Esophagus squamous epithelium (tissue), 5 donors: ENCODE results near the gene CACNG1. TPM values are rescaled to one million over a fixed set of nuclear protein-coding genes. Genes with fewer than 3 reads are reported as not detected.

ENCODE experiments used
- DNase-seq: peaks from one replicate; lab custom pipeline; 2025; lab: John Stamatoyannopoulos, UW
- H3K27ac ChIP-seq, 4 donors: fragments of 200-600 bp; sonication (generic); one replicate each; pipeline ENCODE4 v1.5.1; 2016 to 2019; ENCODE audit warnings: mild to moderate bottlenecking in 1 of 4
- H3K27me3 ChIP-seq, 4 donors: fragments of 200-600 bp; sonication (generic); 1 replicate in 3 of 4; 2 replicates in 1 of 4; pipeline versions ENCODE4 v1.5.1 to v1.6.0; 2017 to 2021; ENCODE audit warnings: antibody characterized with exemption in 1 of 4
- H3K36me3 ChIP-seq, 3 donors: fragments of 200-600 bp; sonication (generic); one replicate each; pipeline ENCODE4 v1.5.1; 2016 to 2019
- H3K4me1 ChIP-seq, 3 donors: fragments of 200-600 bp; sonication (generic); one replicate each; pipeline ENCODE4 v1.5.1; 2017 to 2019
- H3K4me3 ChIP-seq, 4 donors: fragments of 200-600 bp; sonication (generic); 1 replicate in 3 of 4; 2 replicates in 1 of 4; pipeline ENCODE4 v1.5.1; 2016 to 2019; ENCODE audit warnings: mild to moderate bottlenecking in 2 of 4, moderate library complexity in 1 of 4
- H3K9me3 ChIP-seq, 3 donors: fragments of 200-600 bp; sonication (generic); one replicate each; pipeline ENCODE4 v1.5.1; 2016 to 2019
- CTCF ChIP-seq, 6 experiments: fragments of 450-650 bp in 4 of 6; fragments of 200-600 bp in 2 of 6; sonication (generic) in 2 of 6; IDR thresholded peaks; one replicate each; pipeline ENCODE4 v1.5.1; 2016 to 2019; ENCODE audit warnings: antibody characterized with exemption in 6 of 6, mild to moderate bottlenecking in 4 of 6, moderate library complexity in 4 of 6
- POLR2A ChIP-seq, 4 donors: fragments of 450-650 bp; IDR thresholded peaks; one replicate each; pipeline ENCODE4 v1.6.1; 2017; ENCODE audit warnings: antibody characterized with exemption in 4 of 4, mild to moderate bottlenecking in 4 of 4, moderate library complexity in 3 of 4
- WGBS, 2 donors: methylation state at CpG; one replicate each; pipeline ENCODE4 v1.1.5; 2018; 5-methylcytosine and 5-hydroxymethylcytosine counted together
- intact Hi-C: fragments of 100-400 bp; cut with DNase I; formaldehyde crosslinking; loops from one replicate; pipeline ENCODE4 v1.15.0; 2022
- total RNA-seq, 4 donors: library from RNA; depleted of rRNA; stranded (reverse); fragments of >200 nt; gene quantifications; one replicate each; pipeline ENCODE4 v1.1.0, GENCODE V29; 2016
- donor health status: DM: yes; HTN: yes; CAD: no.

CACNG1 gene
- total RNA-seq, 4 donors from 2014 or later = not detected

- no peak overlapping the region for H3K27ac ChIP-seq
- H3K27me3 ChIP-seq = peaks cover 0 to 25% (median 0%) of the 10 kb centered on the region in 4 donors
- H3K4me1 ChIP-seq = no peaks in the 10 kb centered on the region
- H3K36me3 ChIP-seq = no peaks in the 10 kb centered on the region
- TF ChIP-seq POLR2A (IDR thresholded peaks at IDR 0.05) (no peak), CTCF (IDR thresholded peaks at IDR 0.05) (no peak)
- H3K9me3 ChIP-seq = no peaks in the 10 kb centered on the region
- intact Hi-C loops = no loop called here
- WGBS, 2 donors = 80% methylated on average over 3 of the region's 17 CpGs; no CpG with 5 or more reads in 1 of the 2 donors
- H3K4me3 ChIP-seq = no peak overlapping the region
- no peak for DNase-seq
These were observed 19.6 kb upstream of the CACNG1 start for GRCh38 chr17:67024736-67025135.

GRCh38 chr17:67025216-67025792, 19.1 kb upstream of the CACNG1 start:
- H3K4me1 ChIP-seq = no peaks in the 10 kb centered on the region
- DNase-seq = no peak
- H3K4me3 ChIP-seq = no peak overlapping the region
- TF ChIP-seq POLR2A (IDR thresholded peaks at IDR 0.05) (no peak), CTCF (IDR thresholded peaks at IDR 0.05) (no peak)
- 42 to 63% methylated on average over 4 to 13 of the region's 20 CpGs for WGBS, 2 donors
- peaks cover 0 to 25% (median 0%) of the 10 kb centered on the region in 4 donors for H3K27me3 ChIP-seq
- intact Hi-C loops = no loop called here
- H3K27ac ChIP-seq = no peak overlapping the region
- H3K36me3 ChIP-seq = no peaks in the 10 kb centered on the region
- H3K9me3 ChIP-seq = no peaks in the 10 kb centered on the region

GRCh38 chr17:67026341-67026740, 18.0 kb upstream of the CACNG1 start:
- WGBS, 2 donors = 75 to 78% methylated on average over 1 to 2 of the region's 2 CpGs
- no peak for DNase-seq
- H3K4me1 ChIP-seq = no peaks in the 10 kb centered on the region
- H3K4me3 ChIP-seq = no peak overlapping the region
- H3K9me3 ChIP-seq = no peaks in the 10 kb centered on the region
- H3K27ac ChIP-seq = no peak overlapping the region
- intact Hi-C loops = no loop called here
- H3K36me3 ChIP-seq = no peaks in the 10 kb centered on the region
- peaks cover 0 to 25% (median 0%) of the 10 kb centered on the region in 4 donors for H3K27me3 ChIP-seq
- TF ChIP-seq POLR2A (IDR thresholded peaks at IDR 0.05) = no peak
- no peak for TF ChIP-seq CTCF (IDR thresholded peaks at IDR 0.05)

GRCh38 chr17:67027031-67027628, 17.2 kb upstream of the CACNG1 start:
- Histone ChIP-seq H3K27me3 (peaks cover 0 to 25% (median 0%) of the 10 kb centered on the region in 4 donors), H3K4me1 (no peaks in the 10 kb centered on the region), H3K36me3 (no peaks in the 10 kb centered on the region), H3K9me3 (no peaks in the 10 kb centered on the region), H3K27ac (no peak overlapping the region), H3K4me3 (no peak overlapping the region)
- 68 to 88% methylated on average over 4 to 6 of the region's 12 CpGs for WGBS, 2 donors
- intact Hi-C loops = no loop called here
- TF ChIP-seq CTCF (IDR thresholded peaks at IDR 0.05) (no peak), POLR2A (IDR thresholded peaks at IDR 0.05) (no peak)
- DNase-seq = no peak

GRCh38 chr17:67030641-67031040, 13.7 kb upstream of the CACNG1 start:
- no peak for TF ChIP-seq POLR2A (IDR thresholded peaks at IDR 0.05)
- TF ChIP-seq CTCF (IDR thresholded peaks at IDR 0.05) = no peak
- Histone ChIP-seq H3K4me3 (no peak overlapping the region), H3K4me1 (no peaks in the 10 kb centered on the region), H3K27me3 (peaks cover 0 to 10% (median 0%) of the 10 kb centered on the region in 4 donors), H3K27ac (no peak overlapping the region), H3K36me3 (no peaks in the 10 kb centered on the region), H3K9me3 (no peaks in the 10 kb centered on the region)
- intact Hi-C loops = no loop called here
- DNase-seq = no peak
- WGBS, 2 donors = 80 to 82% methylated on average over 8 to 9 of the region's 21 CpGs
